GM12872 (cell line): ENCODE results near the gene PRDM15.

ENCODE experiments used
- TF ChIP-seq, protein P1 (sequence below): IDR thresholded peaks from 3 replicates; pipeline ENCODE4 v1.5.1; 2011; ENCODE audit warnings: low read depth, mild to moderate bottlenecking, low read length, moderate library complexity; ENCODE audit not compliant: insufficient read depth

Gene PRDM15

DNA sequence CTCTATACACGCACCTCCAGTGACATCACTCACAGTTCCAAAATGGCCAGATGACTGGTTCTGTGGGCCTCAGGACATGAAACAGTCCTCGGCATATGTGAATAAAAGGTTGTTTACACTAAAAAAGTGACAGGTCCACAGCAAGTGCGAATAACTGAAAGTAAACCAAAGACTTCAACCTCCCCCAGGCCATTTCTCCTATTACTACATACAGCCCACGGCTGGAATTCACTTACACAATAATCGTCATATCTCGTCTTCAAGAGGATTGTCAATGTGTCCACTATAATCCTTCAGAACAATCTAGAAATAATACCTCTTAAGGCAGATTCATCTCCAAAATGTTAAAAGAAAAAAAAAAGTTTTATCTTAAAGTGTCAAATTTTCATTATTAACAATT lies 1.9 kb upstream of the PRDM15 start:
- TF ChIP-seq, protein P1, sequence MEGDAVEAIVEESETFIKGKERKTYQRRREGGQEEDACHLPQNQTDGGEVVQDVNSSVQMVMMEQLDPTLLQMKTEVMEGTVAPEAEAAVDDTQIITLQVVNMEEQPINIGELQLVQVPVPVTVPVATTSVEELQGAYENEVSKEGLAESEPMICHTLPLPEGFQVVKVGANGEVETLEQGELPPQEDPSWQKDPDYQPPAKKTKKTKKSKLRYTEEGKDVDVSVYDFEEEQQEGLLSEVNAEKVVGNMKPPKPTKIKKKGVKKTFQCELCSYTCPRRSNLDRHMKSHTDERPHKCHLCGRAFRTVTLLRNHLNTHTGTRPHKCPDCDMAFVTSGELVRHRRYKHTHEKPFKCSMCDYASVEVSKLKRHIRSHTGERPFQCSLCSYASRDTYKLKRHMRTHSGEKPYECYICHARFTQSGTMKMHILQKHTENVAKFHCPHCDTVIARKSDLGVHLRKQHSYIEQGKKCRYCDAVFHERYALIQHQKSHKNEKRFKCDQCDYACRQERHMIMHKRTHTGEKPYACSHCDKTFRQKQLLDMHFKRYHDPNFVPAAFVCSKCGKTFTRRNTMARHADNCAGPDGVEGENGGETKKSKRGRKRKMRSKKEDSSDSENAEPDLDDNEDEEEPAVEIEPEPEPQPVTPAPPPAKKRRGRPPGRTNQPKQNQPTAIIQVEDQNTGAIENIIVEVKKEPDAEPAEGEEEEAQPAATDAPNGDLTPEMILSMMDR = no peak

DNA sequence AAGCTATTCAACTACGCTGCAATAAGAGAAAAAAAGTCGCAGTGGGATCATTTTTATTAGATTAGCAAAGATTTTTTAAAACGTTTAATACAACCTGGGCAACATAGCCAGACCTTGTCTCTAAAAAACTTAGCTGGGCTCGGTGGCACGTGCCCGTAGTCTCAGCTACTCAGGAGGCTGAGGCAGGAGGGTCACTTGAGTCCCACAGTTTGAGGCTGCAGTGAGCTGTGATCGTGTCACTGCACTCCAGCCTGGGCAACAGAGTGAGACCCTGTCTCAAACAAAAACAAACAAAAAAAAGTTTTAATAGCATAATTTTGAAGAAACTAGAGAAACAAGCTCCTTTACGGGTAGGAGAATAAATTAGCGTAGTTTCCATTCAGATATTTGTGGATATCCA lies 1.0 kb upstream of the PRDM15 start:
- TF ChIP-seq, protein P1 = no peak

DNA sequence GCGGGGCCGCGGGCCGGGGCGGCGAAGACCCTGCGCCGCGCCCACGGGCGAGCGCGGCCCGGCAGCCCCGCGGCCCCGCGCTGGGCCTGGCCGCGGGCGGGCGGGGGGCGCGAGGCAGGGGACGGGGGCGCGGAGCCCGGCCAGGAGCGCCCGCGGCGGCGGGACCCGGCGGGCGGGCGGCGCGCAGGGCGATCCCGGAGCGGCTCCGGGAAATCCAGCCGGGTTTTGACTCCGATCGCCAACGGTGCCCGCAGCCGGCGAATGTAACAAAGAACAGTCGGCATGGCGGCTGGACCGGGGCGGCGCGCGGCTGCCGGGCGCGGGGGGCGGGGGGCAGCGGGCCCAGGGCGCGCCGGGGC lies 334 bp downstream of the PRDM15 start:
- TF ChIP-seq, protein P1 = no peak

DNA sequence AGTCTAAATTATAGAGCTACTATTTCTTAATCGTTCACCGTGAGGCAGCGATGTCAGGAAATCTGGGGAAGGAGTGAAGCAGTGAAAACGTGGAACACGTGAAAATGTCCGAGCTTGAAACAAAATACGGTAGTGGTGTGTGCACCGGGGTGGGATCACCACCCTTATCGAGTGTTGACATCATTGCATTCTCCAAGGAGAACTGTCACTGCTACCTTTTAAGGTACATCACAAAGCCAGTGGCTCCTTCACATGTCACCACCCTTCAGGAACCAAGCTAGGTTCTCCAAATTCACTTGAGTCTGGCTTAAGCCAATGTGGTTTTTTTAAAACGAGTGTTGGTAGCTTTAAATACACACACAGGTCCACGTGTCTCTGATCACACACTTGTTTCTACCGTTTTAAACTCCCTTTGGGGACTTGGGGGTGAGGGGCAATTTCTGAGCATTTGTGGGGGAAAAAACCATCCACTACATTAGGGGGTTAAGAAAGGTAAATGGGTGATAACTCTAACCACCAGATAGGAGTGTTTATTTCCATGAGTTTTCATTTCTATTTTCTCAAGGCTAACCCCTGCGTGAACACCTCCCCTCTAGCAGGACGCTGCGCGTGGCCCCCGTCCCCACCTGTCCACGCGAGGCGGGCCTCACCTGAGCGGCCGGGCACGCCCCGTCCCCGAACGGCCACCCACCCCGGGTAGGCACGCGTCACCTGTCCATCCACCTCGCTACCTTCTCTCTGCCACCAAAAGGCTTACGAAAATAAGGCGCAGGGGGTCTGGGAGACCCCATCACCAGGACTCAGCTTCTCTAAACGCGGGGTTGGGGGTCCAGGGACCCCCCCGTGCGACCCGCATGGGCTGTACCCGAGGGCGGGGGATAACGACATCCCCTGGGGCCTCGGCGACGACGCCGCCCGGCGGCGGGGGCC lies 978 bp downstream of the PRDM15 start:
- TF ChIP-seq, protein P1 = no peak

DNA sequence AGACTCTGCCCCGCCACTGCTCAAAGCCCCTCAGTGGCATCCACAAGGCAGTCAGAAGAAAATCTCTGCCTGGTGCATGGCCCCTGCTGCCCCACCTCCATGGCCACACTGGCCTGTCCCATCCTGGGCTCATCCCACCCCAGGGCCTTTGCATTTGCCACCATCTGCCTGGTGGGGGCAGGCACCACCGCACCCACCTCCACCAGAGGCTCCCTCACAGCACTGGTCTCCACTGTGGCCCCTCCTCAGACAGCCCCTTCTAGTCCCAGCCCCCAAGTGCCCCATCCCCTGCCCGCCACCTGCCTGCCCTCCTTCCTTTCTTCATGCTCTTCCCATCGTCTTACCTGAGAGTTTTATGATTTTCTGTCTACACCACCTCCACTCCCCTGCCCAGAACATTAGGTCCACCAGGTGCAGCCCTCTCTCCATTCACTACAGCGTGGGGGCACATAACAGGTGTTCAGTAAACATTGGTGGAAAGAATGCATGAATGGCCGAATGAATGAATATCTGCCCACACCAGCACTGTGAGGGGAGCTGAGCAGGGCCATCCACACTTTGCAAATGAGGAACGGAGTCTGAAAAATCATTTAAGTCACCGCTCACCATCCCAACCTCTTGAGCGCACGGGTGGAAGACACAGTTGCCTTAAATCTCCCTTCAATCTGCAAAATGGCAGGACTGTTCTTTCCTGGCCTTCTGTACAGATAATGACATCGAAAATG lies 2.1 kb downstream of the PRDM15 start:
- TF ChIP-seq, protein P1 = 0 out of 3 replicates have a peak, but pooled peaks have one; percentile 27

DNA sequence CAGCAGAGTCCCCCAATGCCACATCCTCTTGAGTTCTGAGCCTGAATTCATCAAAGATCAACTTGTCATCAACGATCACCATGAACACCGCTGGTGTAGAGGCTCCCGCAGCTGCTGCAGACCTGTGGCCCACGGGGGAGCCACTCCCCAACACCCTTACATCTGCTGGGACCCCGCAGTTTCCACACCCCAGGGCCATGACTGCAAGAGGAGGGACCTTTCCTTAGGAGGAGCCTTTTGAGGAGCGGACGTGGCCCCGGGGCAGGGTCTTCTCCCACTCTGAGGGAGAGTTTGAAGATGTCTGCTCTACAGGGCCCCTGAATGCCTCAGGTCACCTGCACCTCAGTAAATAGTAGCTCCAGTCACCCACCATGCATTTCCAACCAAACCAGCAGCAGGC lies 2.7 kb downstream of the PRDM15 start:
- TF ChIP-seq, protein P1 = no peak

DNA sequence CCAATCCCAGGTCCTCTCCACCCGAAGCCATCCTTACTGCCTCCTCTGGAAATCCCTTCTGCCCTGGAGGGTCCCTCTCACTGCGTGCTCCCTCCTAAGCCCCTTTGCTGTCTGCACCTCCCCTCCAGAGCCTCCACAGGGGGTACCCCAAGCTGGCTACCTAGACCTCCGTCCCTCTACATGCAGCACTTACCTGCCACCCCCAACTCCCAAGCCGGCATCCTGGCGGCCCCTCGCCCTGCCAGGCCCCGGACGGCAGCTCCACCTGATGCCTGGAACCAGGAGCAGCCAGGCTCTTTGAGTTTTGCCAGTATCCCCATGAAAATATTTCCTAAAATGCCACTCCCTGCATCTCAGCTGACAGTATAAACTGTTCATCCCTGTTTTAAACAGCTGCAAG lies 4.1 kb downstream of the PRDM15 start:
- TF ChIP-seq, protein P1 = no peak
